NCI-H524 (cell line): Measurements from ENCODE around the gene RUFY2.
"Not testable (repeated sequence)": the region's sequence is repeated elsewhere in the genome, so short reads cannot be mapped to it uniquely, and the experiment has no call there.

ENCODE experiments used
- DNase-seq, 2 experiments: peaks; one replicate each; lab custom pipeline; 2025; lab: John Stamatoyannopoulos, UW

The RUFY2 gene, protein sequence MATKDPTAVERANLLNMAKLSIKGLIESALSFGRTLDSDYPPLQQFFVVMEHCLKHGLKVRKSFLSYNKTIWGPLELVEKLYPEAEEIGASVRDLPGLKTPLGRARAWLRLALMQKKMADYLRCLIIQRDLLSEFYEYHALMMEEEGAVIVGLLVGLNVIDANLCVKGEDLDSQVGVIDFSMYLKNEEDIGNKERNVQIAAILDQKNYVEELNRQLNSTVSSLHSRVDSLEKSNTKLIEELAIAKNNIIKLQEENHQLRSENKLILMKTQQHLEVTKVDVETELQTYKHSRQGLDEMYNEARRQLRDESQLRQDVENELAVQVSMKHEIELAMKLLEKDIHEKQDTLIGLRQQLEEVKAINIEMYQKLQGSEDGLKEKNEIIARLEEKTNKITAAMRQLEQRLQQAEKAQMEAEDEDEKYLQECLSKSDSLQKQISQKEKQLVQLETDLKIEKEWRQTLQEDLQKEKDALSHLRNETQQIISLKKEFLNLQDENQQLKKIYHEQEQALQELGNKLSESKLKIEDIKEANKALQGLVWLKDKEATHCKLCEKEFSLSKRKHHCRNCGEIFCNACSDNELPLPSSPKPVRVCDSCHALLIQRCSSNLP

GRCh38 chr10:68406815-68407548 is at the start of gene RUFY2:
Gene RUFY2 (minus strand): TSS chr10:68407277. CDS start chr10:68407189, 88 bp downstream.
- peak; percentile 28 to 44 for DNase-seq

DNA sequence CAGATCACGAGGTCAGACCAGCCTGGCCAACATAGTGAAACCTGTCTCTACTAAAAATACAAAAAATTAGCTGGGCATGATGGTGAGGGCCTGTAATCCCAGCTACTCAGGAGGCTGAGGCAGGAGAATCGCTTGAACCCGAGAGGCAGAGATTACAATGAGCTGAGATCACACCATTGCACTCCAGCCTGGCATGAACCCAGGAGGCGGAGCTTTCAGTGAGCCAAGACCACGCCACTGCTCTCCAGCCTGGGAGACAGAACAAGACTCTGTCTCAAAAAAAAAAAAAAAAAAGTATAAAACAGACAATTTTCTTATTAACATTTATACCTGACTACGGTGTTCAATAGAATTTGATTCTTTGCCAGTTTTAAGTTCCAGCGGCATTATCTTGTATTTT is 42.6 kb upstream of the RUFY2 start:
- not testable (repeated sequence) for DNase-seq

- no peak for DNase-seq
Observed at GRCh38 chr10:68446179-68446578, 39.1 kb upstream of the RUFY2 start.

GRCh38 chr10:68442971-68443370 is 35.9 kb upstream of the RUFY2 start:
- DNase-seq, result no peak

GRCh38 chr10:68440898-68441297 is 33.8 kb upstream of the RUFY2 start:
- no peak for DNase-seq

GRCh38 chr10:68435803-68436202 is 28.7 kb upstream of the RUFY2 start:
- no peak for DNase-seq

DNA sequence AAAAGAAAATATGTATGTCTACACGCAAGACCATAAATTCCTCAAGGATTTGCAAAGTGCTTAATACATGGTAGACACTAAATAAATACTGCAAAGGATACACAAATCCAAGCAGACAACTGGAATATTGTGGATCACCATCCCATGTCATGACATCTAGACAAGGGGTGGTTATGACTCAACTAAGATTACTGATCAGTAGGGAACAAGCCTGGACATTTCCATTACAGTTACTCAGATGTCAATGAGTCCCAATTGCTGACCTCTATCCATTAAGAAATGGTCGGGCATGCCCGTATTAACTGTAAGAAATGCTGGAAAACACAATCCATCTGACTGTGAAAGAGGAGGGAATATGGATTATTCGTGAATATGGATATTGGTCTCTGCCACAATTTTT is 27.6 kb upstream of the RUFY2 start:
- no peak for DNase-seq

DNA sequence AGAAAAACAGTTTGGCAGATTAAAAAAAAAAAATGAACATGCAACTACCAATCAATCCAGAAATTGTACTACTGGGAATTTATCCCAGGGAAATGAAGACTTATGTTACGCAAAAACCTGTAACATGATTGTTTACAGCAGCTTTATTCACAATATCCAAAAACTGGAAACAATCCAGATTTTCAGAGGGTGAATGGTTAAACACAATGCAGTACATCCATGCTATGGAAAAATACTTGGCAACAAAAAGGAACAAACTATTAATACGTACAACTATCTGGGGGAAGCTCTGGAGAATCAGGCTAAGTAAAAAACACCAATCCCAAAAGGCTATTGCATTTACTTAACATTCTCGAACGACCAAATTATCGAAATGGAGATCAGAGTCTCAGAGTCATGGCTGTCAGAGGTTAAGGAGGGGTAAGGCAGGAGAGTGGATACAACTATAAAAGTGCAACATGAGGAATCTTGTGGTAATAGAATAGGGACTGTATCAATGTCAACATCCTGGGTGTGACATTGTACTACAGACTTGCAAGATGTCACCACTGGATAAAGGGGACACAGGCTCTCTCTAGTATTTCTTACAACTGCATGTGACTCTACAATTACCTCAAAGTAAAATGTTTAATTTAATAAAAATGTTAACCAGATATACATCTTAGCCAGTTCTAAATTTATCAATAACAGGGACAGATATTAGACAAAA is 21.5 kb upstream of the RUFY2 start:
- no peak for DNase-seq

- DNase-seq, result no peak
Observed at GRCh38 chr10:68424454-68425014, 17.5 kb upstream of the RUFY2 start.

- no peak for DNase-seq
Observed at GRCh38 chr10:68423522-68423921, 16.4 kb upstream of the RUFY2 start.

- no peak for DNase-seq
Observed at GRCh38 chr10:68419376-68419775, 12.3 kb upstream of the RUFY2 start.

GRCh38 chr10:68408898-68409518 is 1.9 kb upstream of the RUFY2 start:
- no peak for DNase-seq

DNA sequence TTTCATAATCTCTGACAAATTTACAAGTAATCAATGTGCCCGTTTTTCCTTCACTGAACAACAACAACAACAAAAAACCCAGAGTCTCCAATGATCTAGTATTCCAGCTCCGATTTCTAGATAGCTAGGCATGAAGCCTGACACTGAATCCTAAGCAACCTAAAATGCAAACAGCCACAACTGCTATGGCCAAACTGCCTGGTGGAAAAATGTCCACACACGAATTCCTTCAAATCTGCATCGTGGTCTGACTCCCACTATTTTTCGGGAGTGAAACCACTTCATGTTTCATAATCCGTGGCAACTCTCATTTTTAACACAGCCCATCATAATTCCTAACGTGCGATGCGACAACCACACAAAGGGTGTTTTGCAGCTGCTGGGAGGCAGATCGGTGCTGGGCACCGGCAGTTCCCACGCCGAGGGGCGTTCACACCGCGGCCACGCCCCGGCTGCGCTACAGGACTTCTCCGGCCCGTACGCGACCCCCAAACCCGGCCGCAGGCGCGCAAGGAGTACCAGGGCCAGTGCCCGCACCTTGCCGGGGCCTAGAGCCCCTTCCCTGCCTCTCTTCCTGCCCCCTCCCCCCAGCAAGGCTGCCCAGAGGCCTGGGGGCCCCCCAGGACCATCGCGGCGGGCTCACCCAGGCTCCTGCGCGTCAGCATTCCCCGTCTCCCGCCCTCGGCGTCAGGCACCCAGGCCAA is 814 bp downstream of the RUFY2 start:
- peak; percentile 10 for DNase-seq

GRCh38 chr10:68403701-68404100 is 3.4 kb downstream of the RUFY2 start:
- DNase-seq, result peak; percentile 0 to 28

DNA sequence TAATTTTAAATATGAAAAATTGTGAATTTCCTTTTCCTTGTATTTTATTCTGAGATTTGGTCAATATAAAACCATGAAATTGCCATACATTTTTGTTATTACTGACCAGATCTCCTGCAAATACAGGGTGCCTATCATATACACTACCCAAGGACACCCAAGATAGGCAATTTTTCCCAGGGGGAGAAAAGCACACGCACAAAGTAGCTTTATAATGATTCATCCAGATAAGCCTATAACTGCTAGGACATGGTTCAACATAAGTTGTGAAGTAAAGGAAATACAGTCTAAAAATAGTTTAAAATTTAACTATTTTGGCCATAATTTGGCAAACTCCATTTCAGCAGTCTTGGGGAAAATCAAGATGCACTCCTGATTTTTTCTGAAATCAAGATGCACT is 4.8 kb downstream of the RUFY2 start:
- DNase-seq, result no peak

DNA sequence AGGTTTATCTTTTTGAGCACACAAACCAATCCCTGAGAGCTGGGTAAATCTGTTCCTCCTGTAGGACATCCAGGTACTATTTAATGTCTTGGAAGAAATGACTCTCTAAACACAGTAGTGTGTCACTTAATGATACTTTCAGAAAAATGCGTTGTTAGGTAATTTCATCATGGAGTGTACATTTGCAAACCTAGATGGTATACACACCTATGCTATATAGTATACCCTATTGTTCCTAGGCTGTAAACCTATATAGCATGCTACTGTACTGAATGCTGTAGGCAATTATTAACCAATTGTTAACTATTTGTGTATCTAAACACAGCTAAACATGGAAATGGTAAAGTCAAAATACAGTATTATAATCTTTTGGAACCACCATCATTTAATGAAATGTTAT is 10.1 kb downstream of the RUFY2 start:
- no peak for DNase-seq

DNA sequence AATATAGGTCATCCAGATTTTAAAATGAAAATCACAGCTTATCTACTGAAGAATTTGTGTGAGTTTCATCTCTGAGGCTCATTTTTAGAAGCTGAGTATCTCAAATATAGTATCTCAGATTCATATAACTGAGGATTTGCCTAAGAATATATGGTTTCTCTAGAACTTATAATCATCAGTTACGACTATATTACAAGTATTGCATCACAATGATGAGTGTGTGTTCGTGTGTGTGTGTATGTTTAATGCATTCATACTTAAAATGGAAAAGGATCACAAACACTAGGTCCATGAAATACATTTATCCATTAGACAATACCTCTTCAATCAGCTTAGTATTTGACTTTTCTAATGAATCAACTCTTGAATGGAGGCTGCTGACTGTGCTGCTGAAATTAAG is 21.3 kb downstream of the RUFY2 start:
- DNase-seq, result no peak

GRCh38 chr10:68371604-68372003 is 35.5 kb downstream of the RUFY2 start:
- no peak for DNase-seq

DNA sequence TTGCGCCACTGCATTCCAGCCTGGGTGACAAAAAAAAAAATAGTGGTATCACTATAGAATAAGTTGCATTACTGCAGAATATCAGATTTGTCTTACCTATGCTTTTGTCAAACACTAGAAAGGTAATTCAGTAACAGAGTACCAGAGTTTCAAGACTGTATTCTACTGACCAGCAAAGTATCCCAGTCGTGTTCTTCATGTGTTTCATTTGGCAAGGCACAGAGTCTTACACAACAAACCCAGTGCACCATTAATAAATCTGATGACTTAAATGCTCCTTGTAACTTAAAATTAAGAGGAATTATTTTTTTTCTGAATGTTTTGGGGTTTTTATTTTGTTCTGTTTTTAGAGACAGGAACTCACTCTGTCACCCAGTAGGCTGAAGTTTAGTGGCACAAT is 40.0 kb downstream of the RUFY2 start:
- no peak for DNase-seq

DNA sequence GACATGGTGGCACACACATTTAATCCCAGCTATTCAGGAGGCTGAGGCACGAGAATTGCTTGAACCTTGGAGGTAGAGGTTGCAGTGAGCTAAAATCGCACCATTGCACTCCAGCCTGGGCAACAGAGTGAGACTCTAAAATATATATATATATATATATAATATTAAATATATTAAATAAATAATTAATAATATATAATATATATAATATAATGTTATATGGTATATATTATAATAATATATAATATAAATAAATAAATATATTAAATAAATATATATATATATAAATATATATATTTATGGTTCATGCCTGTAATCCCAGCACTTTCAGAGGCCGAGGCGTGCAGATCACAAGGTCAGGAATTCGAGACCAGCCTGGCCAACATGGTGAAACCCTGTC is 40.5 kb downstream of the RUFY2 start:
- DNase-seq, result no peak

DNA sequence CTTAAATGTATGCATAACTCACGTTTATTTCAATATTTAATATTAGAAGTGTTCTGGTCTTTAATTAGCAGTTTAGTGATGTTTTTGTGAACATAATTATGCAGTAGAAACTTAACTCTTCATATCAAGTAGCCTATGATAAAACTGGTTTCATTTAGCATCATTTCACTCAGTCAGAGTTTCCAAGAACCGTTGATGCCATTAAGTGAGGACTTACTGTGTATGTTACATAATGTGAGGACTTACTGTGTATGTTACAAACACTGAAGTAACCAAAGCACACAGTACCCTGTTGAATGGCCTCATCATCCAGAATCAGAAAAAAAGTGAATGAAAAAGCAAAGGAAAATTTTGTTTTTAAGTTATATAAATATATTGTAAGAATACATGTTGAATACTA is 41.5 kb downstream of the RUFY2 start:
- DNase-seq, result no peak
